ENCODE measurements around the gene RAB11FIP2.

RAB11FIP2 gene

GRCh38 chr10:117955176-117955575 lies 91.6 kb downstream of the RAB11FIP2 start:
- no peaks in the 10 kb centered on the region for H3K27me3 ChIP-seq (ENCODE audit: insufficient read depth, low read length)

More at GRCh38 chr10:117955176-117955575, 91.6 kb downstream of the RAB11FIP2 start:
- Histone ChIP-seq H3K9ac (ENCODE audit: low read length) (no peak overlapping the region), H3K9me3 (ENCODE audit: low read length) (no peaks in the 10 kb centered on the region), H4K20me1 (ENCODE audit: insufficient read depth, low read length) (no peaks in the 10 kb centered on the region), H3K27ac (ENCODE audit: low read depth, low read length, poor library complexity, severe bottlenecking) (no peak overlapping the region), H3F3A (ENCODE audit: insufficient read depth, low read length) (no peaks in the 10 kb centered on the region), H2AFZ (ENCODE audit: low read length) (no peak overlapping the region), H3K36me3 (ENCODE audit: insufficient read depth, low read length) (no peaks in the 10 kb centered on the region), H3K4me3 (ENCODE audit: low read depth, low read length, poor library complexity, severe bottlenecking) (no peak overlapping the region), H3K4me2 (ENCODE audit: low read length) (no peak overlapping the region), H3K4me1 (ENCODE audit: insufficient read depth, low read length, severe bottlenecking) (no peaks in the 10 kb centered on the region), H3K9me2 (ENCODE audit: low read depth, low read length) (no peaks in the 10 kb centered on the region), H3K79me2 (ENCODE audit: insufficient read depth, low read length) (no peaks in the 10 kb centered on the region)
- TF ChIP-seq, protein P1, sequence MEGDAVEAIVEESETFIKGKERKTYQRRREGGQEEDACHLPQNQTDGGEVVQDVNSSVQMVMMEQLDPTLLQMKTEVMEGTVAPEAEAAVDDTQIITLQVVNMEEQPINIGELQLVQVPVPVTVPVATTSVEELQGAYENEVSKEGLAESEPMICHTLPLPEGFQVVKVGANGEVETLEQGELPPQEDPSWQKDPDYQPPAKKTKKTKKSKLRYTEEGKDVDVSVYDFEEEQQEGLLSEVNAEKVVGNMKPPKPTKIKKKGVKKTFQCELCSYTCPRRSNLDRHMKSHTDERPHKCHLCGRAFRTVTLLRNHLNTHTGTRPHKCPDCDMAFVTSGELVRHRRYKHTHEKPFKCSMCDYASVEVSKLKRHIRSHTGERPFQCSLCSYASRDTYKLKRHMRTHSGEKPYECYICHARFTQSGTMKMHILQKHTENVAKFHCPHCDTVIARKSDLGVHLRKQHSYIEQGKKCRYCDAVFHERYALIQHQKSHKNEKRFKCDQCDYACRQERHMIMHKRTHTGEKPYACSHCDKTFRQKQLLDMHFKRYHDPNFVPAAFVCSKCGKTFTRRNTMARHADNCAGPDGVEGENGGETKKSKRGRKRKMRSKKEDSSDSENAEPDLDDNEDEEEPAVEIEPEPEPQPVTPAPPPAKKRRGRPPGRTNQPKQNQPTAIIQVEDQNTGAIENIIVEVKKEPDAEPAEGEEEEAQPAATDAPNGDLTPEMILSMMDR (IDR thresholded peaks at IDR 0.05; ENCODE audit: low read length), result no peak
- TF ChIP-seq EZH2 (IDR thresholded peaks at IDR 0.05; ENCODE audit: borderline replicate concordance, low read length), result no peak

Measured in OCI-LY1 (cell line).